Transverse colon (tissue), 4 donors: ENCODE results near the gene BRPF3. TPM values are rescaled to one million over a fixed set of nuclear protein-coding genes. Genes with fewer than 3 reads are reported as not detected.

Experiments used
- DNase-seq: peaks from one replicate; pipeline ENCODE4 v3.0.0-alpha.2; 2019
- H3K27ac ChIP-seq, 4 donors: fragments of 200-600 bp; sonication (generic); 2 replicates each; pipeline ENCODE4 v1.5.1; 2016 to 2018; ENCODE audit warnings: inconsistent platforms in 4 of 4
- H3K27me3 ChIP-seq: fragments of 200-600 bp; sonication (generic); 2 replicates; pipeline ENCODE4 v1.5.1; 2017; ENCODE audit warnings: inconsistent platforms
- H3K36me3 ChIP-seq, 4 donors: fragments of 200-600 bp; sonication (generic); 2 replicates each; pipeline ENCODE4 v1.5.1; 2017 to 2019; ENCODE audit warnings: inconsistent platforms in 4 of 4
- H3K4me1 ChIP-seq, 4 donors: fragments of 200-600 bp; sonication (generic); 2 replicates each; pipeline ENCODE4 v1.5.1; 2017 to 2020; ENCODE audit warnings: inconsistent platforms in 4 of 4
- H3K4me3 ChIP-seq, 4 donors: fragments of 200-600 bp; sonication (generic); 1 replicate in 1 of 4; 2 replicates in 3 of 4; pipeline versions ENCODE4 v1.5.1 to v1.6.1; 2017 to 2019; ENCODE audit warnings: inconsistent platforms in 4 of 4
- H3K9me3 ChIP-seq, 2 donors: fragments of 200-600 bp; sonication (generic); 2 replicates each; pipeline ENCODE4 v1.5.1; 2017 to 2019; ENCODE audit warnings: inconsistent platforms in 2 of 2
- CTCF ChIP-seq, 5 experiments: fragments of 200-600 bp in 3 of 5; fragments of 450-650 bp in 2 of 5; sonication (generic) in 3 of 5; IDR thresholded peaks; 1 replicate in 2 of 5; 2 replicates in 3 of 5; pipeline ENCODE4 v1.5.1; 2016 to 2017; ENCODE audit warnings: antibody characterized with exemption in 5 of 5, inconsistent platforms in 3 of 5, mild to moderate bottlenecking in 2 of 5, moderate library complexity in 1 of 5
- EP300 ChIP-seq: sonication (generic); formaldehyde crosslinking; IDR thresholded peaks from one replicate; pipeline ENCODE4 v1.6.1; 2017; ENCODE audit warnings: antibody characterized with exemption, low read depth
- POLR2A ChIP-seq: fragments of 450-650 bp; IDR thresholded peaks from one replicate; pipeline ENCODE4 v1.6.1; 2016; ENCODE audit warnings: antibody characterized with exemption, mild to moderate bottlenecking, moderate library complexity
- POLR2AphosphoS5 ChIP-seq, 3 donors: sonication (generic); formaldehyde crosslinking; IDR thresholded peaks; one replicate each; pipeline ENCODE4 v1.6.1; 2016; ENCODE audit warnings: antibody characterized with exemption in 3 of 3
- WGBS, 2 donors: methylation state at CpG; one replicate each; pipeline ENCODE4 v1.1.5; 2018; ENCODE audit warnings: low coverage in 1 of 2; 5-methylcytosine and 5-hydroxymethylcytosine counted together
- in situ Hi-C, 4 donors: fragments of 200-750 bp; cut with MboI; loops; one replicate each; pipeline versions ENCODE4 v1.15.0 to v1.15.1; 2017; ENCODE audit warnings: low sequenced_read_pairs in 3 of 4, low pct_ligation_motif_present in 1 of 4, low pct_unique_long_range_greater_than_20kb in 1 of 4
- intact Hi-C: fragments of 100-400 bp; cut with DNase I; formaldehyde crosslinking; loops from one replicate; pipeline ENCODE4 v1.15.1; 2023; ENCODE audit warnings: low total_unique reads
- total RNA-seq, 4 donors: library from RNA; depleted of rRNA; stranded (reverse); fragments of >200 nt; gene quantifications; one replicate each; pipeline ENCODE4 v1.1.0, GENCODE V29; 2016

Gene BRPF3
- total RNA-seq, 4 donors from 2014 or later: 74.8 to 209 (median 90.6) TPM

- in situ Hi-C loops (no loop called here), intact Hi-C loops (no loop called here)
- no peaks in the 10 kb centered on the region for H3K9me3 ChIP-seq
- peaks cover 0 to 5% (median 1%) of the 10 kb centered on the region in 4 donors for H3K36me3 ChIP-seq
- peak; percentile 58 for DNase-seq
- H3K27ac ChIP-seq: peak overlapping the region; percentile 95 to 99 (median 98)
- H3K27me3 ChIP-seq: no peaks in the 10 kb centered on the region
- H3K4me1 ChIP-seq: peaks cover 6 to 22% (median 17%) of the 10 kb centered on the region in 4 donors
- WGBS, 2 donors: 13 to 16% methylated on average over 4 to 8 of the region's 8 CpGs
- TF ChIP-seq CTCF (IDR thresholded peaks at IDR 0.05) (no peak), EP300 (no peak), POLR2A (no peak), POLR2AphosphoS5 (IDR thresholded peaks at IDR 0.05) (no peak)
- peak overlapping the region; percentile 35 to 95 (median 84) for H3K4me3 ChIP-seq
These were observed 952 bp upstream of the BRPF3 start for GRCh38 chr6:36195471-36196112.

GRCh38 chr6:36196880-36197548, 470 bp downstream of the BRPF3 start:
- peak overlapping the region; percentile 74 to 95 (median 84) for H3K4me3 ChIP-seq
- DNase-seq: peak; percentile 100
- peaks cover 0 to 9% (median 3%) of the 10 kb centered on the region in 4 donors for H3K36me3 ChIP-seq
- H3K27ac ChIP-seq: peak overlapping the region; percentile 95 to 99 (median 98)
- peaks cover 6 to 32% (median 21%) of the 10 kb centered on the region in 4 donors for H3K4me1 ChIP-seq
- intact Hi-C loops: no loop called here
- in situ Hi-C loops: no loop called here
- TF ChIP-seq EP300 (no peak), POLR2AphosphoS5 (IDR thresholded peaks at IDR 0.05) (peak in 2 of 3 donors; percentile 27 to 55), POLR2A (peak; percentile 76)
- no peaks in the 10 kb centered on the region for H3K27me3 ChIP-seq
- no peaks in the 10 kb centered on the region for H3K9me3 ChIP-seq
- WGBS, 2 donors: 0% methylated on average over 13 of the region's 58 CpGs; no CpG with 5 or more reads in 1 of the 2 donors

DNA sequence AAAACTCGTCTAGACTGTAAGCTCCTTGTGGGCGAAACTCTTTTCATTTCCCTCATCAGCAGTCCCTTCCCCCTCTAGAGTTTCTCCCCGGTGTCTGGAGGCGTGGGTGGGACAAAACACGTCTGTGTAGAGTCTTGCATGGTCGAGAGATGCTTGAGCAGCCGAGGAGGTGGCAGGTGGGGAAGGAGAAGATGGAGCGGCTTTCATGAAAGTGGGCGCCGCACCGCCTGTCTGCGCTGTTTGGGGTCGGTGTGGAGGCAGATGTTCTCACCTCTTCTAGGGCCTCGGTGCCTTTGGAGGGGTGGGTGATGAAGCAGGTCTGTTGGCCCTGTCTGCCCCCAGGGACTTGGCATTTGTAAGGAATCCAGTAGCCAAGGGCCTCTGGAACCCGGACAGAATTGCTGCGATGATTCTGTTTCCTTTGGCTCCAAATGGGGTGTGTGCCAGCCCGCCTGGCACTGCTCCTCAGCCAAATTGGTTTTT, 1.2 kb downstream of the BRPF3 start:
- TF ChIP-seq EP300 (no peak), POLR2A (no peak), CTCF (IDR thresholded peaks at IDR 0.05) (no peak), POLR2AphosphoS5 (IDR thresholded peaks at IDR 0.05) (no peak)
- DNase-seq: no peak
- H3K4me3 ChIP-seq: peak overlapping the region; percentile 47 to 95 (median 84)
- in situ Hi-C loops: no loop called here
- intact Hi-C loops: no loop called here
- H3K27me3 ChIP-seq: no peaks in the 10 kb centered on the region
- no peaks in the 10 kb centered on the region for H3K9me3 ChIP-seq
- peak overlapping the region; percentile 95 to 99 (median 98) for H3K27ac ChIP-seq
- peaks cover 6 to 38% (median 21%) of the 10 kb centered on the region in 4 donors for H3K4me1 ChIP-seq
- H3K36me3 ChIP-seq: peaks cover 0 to 9% (median 3%) of the 10 kb centered on the region in 4 donors
- WGBS, 2 donors: 60 to 66% methylated on average over 1 to 17 of the region's 17 CpGs

GRCh38 chr6:36198986-36199385, 2.4 kb downstream of the BRPF3 start:
- WGBS, 2 donors: 97% methylated on average over 9 of the region's 9 CpGs; no CpG with 5 or more reads in 1 of the 2 donors
- in situ Hi-C loops: no loop called here
- intact Hi-C loops: no loop called here

More at GRCh38 chr6:36198986-36199385, 2.4 kb downstream of the BRPF3 start:
- no peak for DNase-seq
- TF ChIP-seq POLR2A (no peak), CTCF (IDR thresholded peaks at IDR 0.05) (no peak), EP300 (no peak), POLR2AphosphoS5 (IDR thresholded peaks at IDR 0.05) (no peak)
- Histone ChIP-seq H3K27me3 (no peaks in the 10 kb centered on the region), H3K4me3 (no peak overlapping the region), H3K27ac (no peak overlapping the region), H3K9me3 (no peaks in the 10 kb centered on the region), H3K36me3 (peaks cover 0 to 9% (median 3%) of the 10 kb centered on the region in 4 donors), H3K4me1 (peaks cover 12 to 49% (median 22%) of the 10 kb centered on the region in 4 donors)
